GM15510 (cell line): ENCODE data around the gene KRT40.

Experiments
- POLR2A ChIP-seq: IDR thresholded peaks from 3 replicates; pipeline ENCODE4 v1.6.1; 2011; ENCODE audit warnings: borderline replicate concordance; ENCODE audit not compliant: insufficient read length; ENCODE audit errors: extremely low read depth

KRT40 gene

DNA sequence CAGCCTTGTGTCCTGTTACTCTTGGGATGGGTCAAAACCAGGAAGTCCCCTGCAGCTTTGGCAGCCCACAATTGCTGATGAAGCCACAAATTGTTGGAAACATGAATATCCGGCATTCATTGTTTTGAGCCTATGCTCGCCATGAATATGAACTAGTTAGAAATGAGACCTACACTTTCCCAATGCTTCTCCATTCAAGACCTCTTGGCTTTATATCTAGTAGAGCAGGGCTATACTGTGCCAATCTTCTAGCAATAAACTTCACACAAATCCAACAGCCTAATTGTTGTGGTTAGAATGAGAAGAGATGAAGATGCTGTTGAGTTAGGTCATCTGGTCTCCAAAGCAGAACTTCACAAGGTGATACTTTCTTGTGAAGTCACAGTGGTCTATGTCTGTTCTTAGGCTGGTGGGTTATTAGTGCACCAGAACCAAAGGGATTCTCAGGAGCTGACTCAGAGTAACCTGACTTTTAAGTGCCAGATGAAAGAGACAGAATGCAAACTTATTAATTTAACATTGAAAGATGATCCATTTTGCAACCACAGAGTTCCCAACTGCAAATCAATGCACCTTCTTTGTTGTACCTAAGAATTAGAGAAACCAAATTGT is 33.0 kb downstream of the KRT40 start:
- TF ChIP-seq POLR2A = no peak

DNA sequence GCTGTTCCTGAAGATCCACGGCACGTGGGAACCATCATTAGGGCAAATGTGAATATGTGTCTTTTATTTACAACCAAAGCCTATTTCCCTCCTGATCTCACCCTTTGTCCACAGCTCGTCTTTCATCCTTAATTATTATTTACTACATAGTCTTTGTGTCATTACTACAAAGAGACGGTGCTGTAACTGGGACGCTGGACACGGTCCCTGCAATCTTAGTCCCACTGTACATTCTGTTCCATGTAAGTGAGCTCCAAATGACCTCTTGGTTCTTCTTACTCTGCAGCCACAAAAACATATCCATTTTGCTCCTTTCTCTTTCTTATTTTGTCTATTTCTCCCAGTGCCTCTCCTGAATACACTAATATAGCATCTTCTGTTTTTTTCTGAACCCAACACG is 34.0 kb downstream of the KRT40 start:
- TF ChIP-seq POLR2A = no peak

DNA sequence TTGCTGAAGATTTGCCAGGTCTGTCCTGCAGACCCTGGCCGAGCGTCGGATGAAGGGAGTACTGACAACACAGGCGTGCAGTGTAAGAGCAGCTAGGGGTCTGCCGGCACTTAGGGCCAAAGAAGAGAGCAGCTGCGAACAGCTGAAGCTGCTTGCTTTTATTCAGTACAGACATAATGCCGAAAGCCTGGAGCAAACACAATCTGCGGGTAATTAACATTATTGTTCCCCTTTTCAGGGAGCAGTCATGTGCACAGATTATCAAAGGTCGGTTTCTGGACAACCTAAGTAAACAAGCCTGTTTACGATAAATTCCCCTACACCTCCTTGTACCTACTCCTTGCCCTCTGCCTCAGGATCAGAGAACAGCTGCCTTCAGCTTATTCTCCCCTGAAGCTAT is 34.7 kb downstream of the KRT40 start:
- TF ChIP-seq POLR2A = no peak

DNA sequence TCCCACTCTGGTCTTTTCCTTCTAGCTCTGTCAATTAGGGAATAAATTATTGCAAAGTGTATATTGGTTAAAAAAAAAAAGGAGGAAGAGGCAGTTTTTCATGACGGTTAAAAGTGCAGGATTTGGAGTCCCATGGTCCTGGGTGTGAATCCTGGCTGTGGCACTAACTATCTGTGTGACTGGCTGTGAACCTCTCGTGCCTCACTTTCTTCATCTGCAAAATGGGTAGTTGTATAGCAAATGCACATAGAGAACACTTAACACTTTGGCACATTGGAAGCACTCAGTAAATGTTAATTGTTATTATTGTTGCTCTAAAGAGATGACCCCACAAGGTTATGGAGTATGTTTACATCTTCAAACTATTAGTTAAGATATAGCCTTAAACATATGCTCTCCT is 36.2 kb downstream of the KRT40 start:
- TF ChIP-seq POLR2A = no peak

DNA sequence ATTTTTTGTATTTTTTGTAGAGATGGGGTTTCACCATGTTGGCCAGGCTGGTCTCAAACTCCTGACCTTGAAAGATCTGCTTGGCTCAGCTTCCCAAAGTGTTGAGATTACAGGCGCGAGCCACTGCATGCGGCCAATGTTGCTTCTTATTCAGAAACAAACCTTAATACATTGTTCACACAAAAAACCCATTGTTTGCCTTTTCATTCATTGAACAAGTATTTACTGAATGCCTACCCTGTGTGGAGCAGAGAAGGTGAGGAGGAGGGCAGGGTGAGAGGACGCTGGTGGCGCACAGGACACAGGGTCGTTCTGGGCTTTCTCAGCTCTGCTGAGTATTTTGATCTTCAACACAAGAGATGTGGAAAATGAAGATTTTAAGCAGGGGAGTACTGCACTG is 38.7 kb downstream of the KRT40 start:
- no peak for TF ChIP-seq POLR2A

DNA sequence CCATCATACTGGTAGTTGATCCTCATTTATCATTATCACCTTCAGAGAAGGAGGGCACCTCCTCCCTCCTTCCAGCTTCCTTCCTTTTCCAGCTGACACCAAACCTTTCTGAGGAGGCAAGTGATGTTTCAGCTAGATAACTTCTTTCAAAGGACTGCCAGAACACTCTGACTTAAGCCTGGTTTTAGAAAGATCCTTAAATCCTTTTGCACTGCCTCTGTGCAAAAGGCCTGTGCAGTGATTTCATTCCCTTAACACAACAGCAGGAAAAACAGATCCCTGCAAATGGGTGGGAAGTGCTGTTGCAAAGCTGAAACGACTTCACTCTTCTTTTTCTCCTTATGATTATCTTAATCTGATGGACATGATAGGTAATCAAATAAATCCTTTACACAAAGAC is 39.6 kb downstream of the KRT40 start:
- no peak for TF ChIP-seq POLR2A

DNA sequence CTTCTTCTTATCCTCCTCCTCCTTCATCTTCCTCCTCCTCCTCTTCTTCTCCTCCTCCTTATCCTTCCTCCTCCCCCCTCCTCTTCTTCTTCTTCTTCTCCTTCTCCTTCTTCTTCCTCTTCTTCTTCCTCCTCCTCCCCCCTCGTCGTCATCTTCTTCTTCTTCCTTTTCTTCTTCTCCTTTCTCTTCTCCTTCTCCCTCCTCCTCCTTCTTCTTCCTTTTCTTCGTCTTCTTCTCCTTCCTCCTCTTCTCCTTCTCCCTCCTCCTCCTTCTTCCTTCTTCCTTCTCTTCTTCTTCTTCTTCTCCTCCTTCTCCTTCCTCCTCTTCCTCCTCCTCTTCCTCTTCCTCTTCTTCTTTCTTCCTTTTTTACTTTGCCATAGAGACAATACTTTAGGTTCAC is 41.6 kb downstream of the KRT40 start:
- no peak for TF ChIP-seq POLR2A

DNA sequence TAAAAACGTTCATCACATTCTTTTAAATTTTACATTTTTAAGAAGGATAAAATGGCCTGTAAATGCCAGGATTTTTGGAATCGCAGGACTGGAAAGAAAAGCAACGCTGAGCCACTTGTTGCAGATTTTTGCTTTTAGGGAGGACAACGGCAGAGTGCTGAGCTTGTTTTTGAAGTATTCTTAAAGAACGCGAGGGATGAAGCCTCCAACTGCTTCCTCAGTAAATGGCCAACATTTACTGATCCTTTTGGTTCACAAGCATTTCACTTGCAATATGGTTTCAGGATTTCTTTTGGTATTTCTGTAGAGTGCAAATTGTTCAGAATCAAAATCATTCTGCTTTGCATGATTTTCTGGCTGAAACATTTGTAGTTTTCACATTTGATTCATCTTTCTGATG is 43.9 kb downstream of the KRT40 start:
- TF ChIP-seq POLR2A = no peak

DNA sequence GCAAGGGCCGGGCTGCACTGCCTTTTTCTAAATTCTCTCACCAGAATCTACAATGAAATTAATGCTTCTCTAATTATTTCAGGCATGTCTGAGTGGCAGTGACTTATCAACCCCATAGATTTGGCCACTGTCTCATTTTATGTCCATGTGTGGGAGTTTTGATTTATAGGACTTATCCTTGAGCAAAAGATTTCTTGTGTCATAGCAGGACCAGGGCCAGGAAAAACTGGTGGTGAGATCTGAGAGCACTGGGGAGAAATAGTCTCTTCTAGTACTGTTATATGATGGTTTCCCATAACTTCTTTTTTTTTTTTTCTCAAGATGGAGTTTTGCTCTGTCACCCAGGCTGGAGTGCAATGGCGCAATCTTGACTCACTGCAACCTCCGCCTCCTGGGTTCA is 45.1 kb downstream of the KRT40 start:
- TF ChIP-seq POLR2A = no peak

DNA sequence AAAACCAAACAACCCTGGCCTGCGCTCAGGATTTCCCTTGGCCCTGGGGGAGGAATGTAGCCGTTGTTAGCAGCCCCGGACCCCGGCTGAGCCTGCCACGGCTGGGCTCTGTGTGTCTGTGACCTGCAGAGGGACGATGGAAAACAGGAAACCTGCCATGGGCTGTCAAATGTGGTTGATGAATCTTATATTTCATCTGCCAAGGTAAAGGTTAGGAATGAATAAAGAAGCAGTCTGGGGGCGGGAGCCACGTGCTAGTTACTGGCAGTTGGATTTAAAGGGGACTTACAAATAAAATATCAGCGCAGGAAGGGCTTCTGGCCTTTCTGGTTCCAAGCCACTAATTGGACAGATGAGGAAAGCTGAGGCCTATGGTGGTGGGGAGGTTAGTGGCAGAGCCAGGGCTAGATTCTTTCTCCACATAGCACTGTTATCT is 46.7 kb downstream of the KRT40 start, which contains the start of gene KRT23:
Gene KRT23 (minus strand): TSS at position 263 of the 436 bp plus-strand sequence. CDS start 1,043 bp downstream, outside the sequence.
- TF ChIP-seq POLR2A = no peak

DNA sequence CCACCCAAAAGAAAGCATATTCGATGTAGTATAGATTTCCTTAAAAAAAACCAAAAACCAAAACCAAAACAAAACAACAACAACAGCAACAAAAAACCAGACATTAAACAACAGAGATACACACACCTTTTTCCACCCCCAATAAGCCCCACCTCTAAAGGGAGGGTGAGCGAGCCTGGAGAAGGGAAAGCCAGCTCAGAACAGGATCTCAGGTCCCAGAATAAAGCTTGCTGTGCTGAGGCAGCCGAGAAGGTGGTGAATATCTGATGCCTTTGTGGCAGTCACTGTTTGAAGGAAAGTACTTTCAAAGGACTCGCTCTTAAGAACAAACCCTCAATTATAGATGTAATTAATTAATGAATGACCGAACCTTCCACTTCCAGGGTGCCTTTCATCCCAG is 47.1 kb downstream of the KRT40 start:
- TF ChIP-seq POLR2A = no peak

DNA sequence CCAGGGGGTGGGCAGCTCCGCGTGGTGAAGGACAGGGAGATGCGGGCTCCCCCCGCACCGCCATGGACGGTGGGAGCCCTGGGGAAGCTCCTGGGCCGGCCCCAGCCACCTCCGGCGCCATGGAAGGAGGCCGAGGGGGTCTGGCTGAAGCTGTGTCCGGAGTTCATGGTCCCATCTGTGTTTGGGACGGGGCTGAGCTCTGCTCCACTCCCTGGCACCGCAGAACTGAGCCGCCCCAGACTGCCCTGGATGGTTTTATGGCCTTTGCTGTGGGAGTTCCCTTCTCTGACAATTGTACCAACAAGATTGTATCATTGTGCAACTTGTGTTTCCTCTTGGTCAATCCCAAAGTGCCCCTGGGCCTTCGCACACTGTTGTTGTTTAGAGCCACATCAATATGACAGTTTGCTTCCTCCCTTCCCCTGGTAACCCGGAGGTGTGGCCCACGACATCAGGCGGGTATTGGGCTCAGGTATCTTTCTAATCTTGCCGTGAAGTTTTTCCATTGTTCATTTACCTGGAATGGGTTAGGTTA is 47.6 kb downstream of the KRT40 start:
- TF ChIP-seq POLR2A = no peak

DNA sequence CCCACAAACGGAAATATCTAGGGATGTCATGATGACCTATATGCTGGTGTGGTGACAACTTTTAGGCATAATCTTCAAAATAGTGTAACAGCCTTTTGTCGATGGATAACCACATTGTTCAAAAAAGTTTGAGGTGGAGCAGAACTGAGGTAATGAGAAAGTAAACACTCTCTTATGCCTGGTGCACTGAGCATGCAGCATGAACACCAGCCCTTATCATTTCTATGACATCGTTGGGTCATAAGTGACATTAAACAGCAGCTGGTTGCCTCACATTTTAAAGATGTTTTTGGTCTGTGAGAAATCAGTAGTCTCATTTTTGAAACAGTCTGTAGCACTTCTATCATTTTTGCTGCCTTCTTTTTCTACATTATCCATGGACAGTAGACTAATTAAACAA is 48.5 kb downstream of the KRT40 start:
- no peak for TF ChIP-seq POLR2A

DNA sequence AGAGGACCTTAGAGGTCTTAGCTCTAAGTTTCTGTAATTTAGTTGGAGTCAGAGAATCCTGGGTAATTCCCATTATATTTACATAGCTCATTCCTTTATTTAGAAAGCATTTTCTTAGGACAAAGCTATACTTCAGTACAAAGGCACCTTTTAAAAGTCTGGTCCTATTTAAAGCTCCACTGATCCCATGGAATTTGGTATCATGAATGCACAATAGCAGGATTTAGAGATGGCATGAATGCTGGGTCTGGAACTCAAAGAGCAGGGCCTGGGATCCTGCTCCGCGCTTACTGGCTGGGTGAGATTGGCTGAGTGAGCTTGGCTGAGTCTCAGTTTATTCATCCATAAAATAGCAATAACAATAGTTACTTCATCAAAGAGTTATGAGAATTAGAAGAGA is 51.5 kb downstream of the KRT40 start:
- no peak for TF ChIP-seq POLR2A

DNA sequence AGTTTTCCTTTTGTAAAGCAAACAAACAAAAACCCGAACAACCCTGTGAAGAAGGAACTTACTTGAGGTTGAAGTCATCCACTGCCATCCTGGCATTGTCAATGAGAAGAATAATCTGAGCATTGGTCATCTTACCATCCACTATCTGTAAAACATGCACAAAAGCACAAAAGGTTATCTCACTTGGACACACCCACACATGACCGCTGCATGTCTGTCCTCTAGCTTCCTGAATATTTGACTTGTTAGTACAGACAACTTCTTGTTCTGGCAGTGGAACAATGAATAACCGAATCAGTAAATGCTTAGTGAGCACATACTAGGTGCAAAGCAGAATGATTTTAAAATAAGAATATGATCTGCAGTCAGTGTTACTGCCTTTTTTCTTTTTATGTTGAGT is 52.8 kb downstream of the KRT40 start:
- TF ChIP-seq POLR2A = no peak
